SK-N-SH treated with all-trans-retinoic acid at 6 μM for 48 hours (cell line): ENCODE measurements around the gene TPGS1.

Experiments used
- ARNTL ChIP-seq: fragments of 450-650 bp; formaldehyde crosslinking; IDR thresholded peaks from 2 replicates; pipeline ENCODE4 v1.5.0; 2020; ENCODE audit warnings: low read depth, mild to moderate bottlenecking, moderate library complexity, borderline replicate concordance
- BACH2 ChIP-seq: fragments of 250-450 bp; sonication (Bioruptor Pico); IDR thresholded peaks from 2 replicates; pipeline ENCODE4 v1.9.0; 2021; ENCODE audit warnings: mild to moderate bottlenecking, borderline replicate concordance
- CREB5 ChIP-seq: fragments of 250-450 bp; sonication (Bioruptor Pico); IDR thresholded peaks from 2 replicates; pipeline ENCODE4 v1.5.1; 2020; ENCODE audit warnings: low read depth, mild to moderate bottlenecking, moderate library complexity
- CSRNP3 ChIP-seq: fragments of 250-450 bp; sonication (Bioruptor Pico); IDR thresholded peaks from 2 replicates; pipeline ENCODE4 v1.5.1; 2021; ENCODE audit warnings: mild to moderate bottlenecking, moderate library complexity
- ESRRG ChIP-seq: fragments of 250-450 bp; sonication (Bioruptor Pico); IDR thresholded peaks from 2 replicates; pipeline ENCODE4 v1.6.1; 2021; ENCODE audit warnings: mild to moderate bottlenecking
- OSR1 ChIP-seq: fragments of 250-450 bp; sonication (Bioruptor Pico); IDR thresholded peaks from 2 replicates; pipeline ENCODE4 v1.8.0; 2022; ENCODE audit warnings: moderate library complexity, mild to moderate bottlenecking, inconsistent platforms
- PATZ1 ChIP-seq: fragments of 250-450 bp; sonication (Bioruptor Pico); IDR thresholded peaks from 2 replicates; pipeline ENCODE4 v1.8.0; 2020; ENCODE audit warnings: mild to moderate bottlenecking, moderate library complexity, borderline replicate concordance
- POU6F1 ChIP-seq: fragments of 250-450 bp; sonication (Bioruptor Pico); IDR thresholded peaks from 2 replicates; pipeline ENCODE4 v1.8.0; 2021; ENCODE audit warnings: low read depth, mild to moderate bottlenecking, moderate library complexity, borderline replicate concordance
- RARB ChIP-seq: fragments of 250-450 bp; sonication (Bioruptor Pico); IDR thresholded peaks from 2 replicates; pipeline ENCODE4 v1.8.0; 2021; ENCODE audit warnings: mild to moderate bottlenecking, moderate library complexity

- no peak for TF ChIP-seq CSRNP3 (CRISPR knock-in tag)
- TF ChIP-seq OSR1 (CRISPR knock-in tag), result no peak
- no peak for TF ChIP-seq BACH2 (CRISPR knock-in tag)
- TF ChIP-seq ESRRG (CRISPR knock-in tag), result no peak
- TF ChIP-seq CREB5 (CRISPR knock-in tag), result no peak
- no peak for TF ChIP-seq PATZ1
- TF ChIP-seq RARB (CRISPR knock-in tag), result no peak
- TF ChIP-seq POU6F1 (CRISPR knock-in tag), result no peak
- no peak for TF ChIP-seq ARNTL (CRISPR knock-in tag)
Measured at GRCh38 chr19:547117-547516, 39.8 kb downstream of the TPGS1 start.
